CD4-positive, alpha-beta T cell (primary cell): ENCODE results near the gene PSMD11. TPM values are rescaled to one million over a fixed set of nuclear protein-coding genes. Genes with fewer than 3 reads are reported as not detected.

Source experiments
- ATAC-seq: fragments of 200-7000 bp; cut with Tn5 transposase; one replicate; pipeline ENCODE4 v1.10.0; 2022; ENCODE audit warnings: mild to moderate bottlenecking; ENCODE audit not compliant: poor library complexity
- CTCF ChIA-PET: fragments of 350-600 bp; sonication (Branson Sonifier 250); formaldehyde crosslinking; loops from one replicate; lab custom pipeline; 2021; ENCODE audit warnings: antibody characterized with exemption, inconsistent platforms; lab: Charles Lee
- POLR2A ChIA-PET: fragments of 350-600 bp; sonication (Branson Sonifier 250); formaldehyde crosslinking; loops from one replicate; lab custom pipeline; 2021; ENCODE audit warnings: antibody characterized with exemption, inconsistent platforms; lab: Charles Lee
- DNase-seq, 14 experiments: peaks; one replicate each; pipeline ENCODE4 v3.0.0-alpha.2; 2013 to 2020; ENCODE audit warnings: mixed read lengths in 2 of 14
- H3K27ac ChIP-seq, 2 donors: one replicate each; pipeline versions ENCODE4 v1.5.1 to v1.7.0; 2013; ENCODE audit warnings: low read length in 2 of 2, low read depth in 1 of 2, mild to moderate bottlenecking in 1 of 2
- H3K27me3 ChIP-seq, 2 experiments: 1 replicate in 1 of 2; 2 replicates in 1 of 2; pipeline versions ENCODE4 v1.6.1 to v1.7.0; 2013; ENCODE audit warnings: low read length in 2 of 2, control low read depth in 1 of 2, mild to moderate bottlenecking in 1 of 2, moderate library complexity in 1 of 2; ENCODE audit not compliant: insufficient read depth in 2 of 2, control insufficient read depth in 1 of 2
- H3K36me3 ChIP-seq: one replicate; pipeline ENCODE4 v1.6.1; 2013; ENCODE audit warnings: low read length, control low read depth; ENCODE audit not compliant: insufficient read depth
- H3K4me1 ChIP-seq: one replicate; pipeline ENCODE4 v1.6.1; 2013; ENCODE audit warnings: low read length, control low read depth; ENCODE audit not compliant: insufficient read depth
- H3K4me3 ChIP-seq: one replicate; pipeline ENCODE4 v1.5.1; 2013; ENCODE audit warnings: mild to moderate bottlenecking, low read length, moderate library complexity
- H3K9me3 ChIP-seq, 2 experiments: 1 replicate in 1 of 2; 2 replicates in 1 of 2; pipeline versions ENCODE4 v1.6.1 to v1.7.0; 2013; ENCODE audit warnings: low read length in 2 of 2, mild to moderate bottlenecking in 2 of 2, control low read depth in 1 of 2, moderate library complexity in 1 of 2; ENCODE audit not compliant: control insufficient read depth in 1 of 2, insufficient read depth in 1 of 2
- H3K27ac Mint-ChIP-seq: one replicate; pipeline ENCODE4 v1.8.0; 2020; ENCODE audit warnings: mixed read lengths
- H3K27me3 Mint-ChIP-seq: one replicate; pipeline ENCODE4 v1.8.0; 2021; ENCODE audit warnings: mixed read lengths
- H3K36me3 Mint-ChIP-seq: one replicate; pipeline ENCODE4 v1.8.0; 2021; ENCODE audit warnings: low read depth, mixed read lengths
- H3K4me1 Mint-ChIP-seq: one replicate; pipeline ENCODE4 v1.8.0; 2021; ENCODE audit warnings: low read depth, mixed read lengths
- H3K4me3 Mint-ChIP-seq: one replicate; pipeline ENCODE4 v1.8.0; 2020; ENCODE audit warnings: mild to moderate bottlenecking, mixed read lengths
- H3K9me3 Mint-ChIP-seq: one replicate; pipeline ENCODE4 v1.8.0; 2020; ENCODE audit warnings: mixed read lengths
- intact Hi-C, 2 experiments: fragments of 100-400 bp; cut with DNase I in 1 of 2; cut with micrococcal nuclease in 1 of 2; formaldehyde crosslinking; loops; one replicate each; pipeline versions ENCODE4 v1.15.1 to v1.9.0; 2023 to 2025; cut with DNase I, micrococcal nuclease
- total RNA-seq, 174 experiments: library from RNA in 2 of 174; stranded (reverse) in 2 of 174; gene quantifications; one replicate each; pipeline ENCODE4 v1.2.3 and lab custom pipeline; 2021 to 2026
- TF ChIP-seq, protein P1 (sequence below): fragments of 200-600 bp; IDR thresholded peaks from one replicate; pipeline ENCODE4 v1.8.0; 2022; ENCODE audit warnings: antibody characterized with exemption, mild to moderate bottlenecking

The PSMD11 gene
- total RNA-seq, 2 experiments from 2014 or later = 67.6 to 68.7 TPM

DNA sequence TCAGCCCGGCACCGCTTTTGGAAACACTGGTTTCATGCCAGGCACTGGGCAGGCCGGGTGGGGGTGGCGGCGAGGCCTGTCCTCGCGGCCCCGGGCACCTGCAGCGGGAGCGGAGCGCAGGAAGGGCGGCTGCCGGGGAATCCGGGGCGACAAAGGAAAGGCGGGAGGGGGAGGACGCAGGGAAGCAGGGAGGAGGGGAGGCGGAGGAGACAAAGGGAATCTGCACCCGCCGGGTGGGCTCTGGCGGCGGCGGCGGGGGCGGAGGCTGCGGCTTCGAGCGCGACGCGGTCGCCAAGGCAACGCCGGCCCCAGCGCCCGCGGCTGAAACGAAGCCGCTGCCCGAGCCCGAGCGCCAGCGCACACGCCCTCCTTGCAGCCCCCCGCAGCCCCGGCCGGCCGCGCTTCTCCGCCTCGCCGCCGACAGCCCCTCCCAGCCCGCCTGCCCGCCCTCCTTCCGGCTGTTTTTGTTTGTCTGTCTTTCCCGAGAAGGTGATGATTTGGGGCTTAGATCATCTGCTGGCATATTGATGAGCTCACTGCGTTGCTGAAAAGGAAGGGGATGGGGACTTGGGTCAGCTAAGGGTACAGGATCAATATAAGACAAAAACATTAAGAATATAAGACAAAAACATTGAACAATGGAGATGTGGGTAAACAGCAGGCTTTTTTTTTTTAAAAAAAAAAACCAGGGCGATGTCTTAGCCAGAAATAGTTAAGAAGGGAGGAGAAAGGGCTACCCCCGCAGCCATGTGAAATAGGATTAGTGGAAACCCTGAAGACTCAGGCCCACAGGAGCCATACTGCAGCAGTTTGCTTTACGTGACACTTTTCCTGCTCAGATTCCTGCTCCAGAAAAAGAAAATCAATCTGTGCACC, 75.2 kb downstream of the PSMD11 start:
- CTCF ChIA-PET = interaction anchor here (1.2 to 2.0 kb wide), 2 partner anchors 32 to 75 kb away, joined by 3 to 5 read pairs; partner anchors contain the start of genes CDK5R1 and PSMD11
- intact Hi-C loops = loop anchor here (2.0 to 5.0 kb wide), 5 partner anchors 17 to 358 kb away; partner anchors contain the start of gene MYO1D (in 1 of the 2)

DNA sequence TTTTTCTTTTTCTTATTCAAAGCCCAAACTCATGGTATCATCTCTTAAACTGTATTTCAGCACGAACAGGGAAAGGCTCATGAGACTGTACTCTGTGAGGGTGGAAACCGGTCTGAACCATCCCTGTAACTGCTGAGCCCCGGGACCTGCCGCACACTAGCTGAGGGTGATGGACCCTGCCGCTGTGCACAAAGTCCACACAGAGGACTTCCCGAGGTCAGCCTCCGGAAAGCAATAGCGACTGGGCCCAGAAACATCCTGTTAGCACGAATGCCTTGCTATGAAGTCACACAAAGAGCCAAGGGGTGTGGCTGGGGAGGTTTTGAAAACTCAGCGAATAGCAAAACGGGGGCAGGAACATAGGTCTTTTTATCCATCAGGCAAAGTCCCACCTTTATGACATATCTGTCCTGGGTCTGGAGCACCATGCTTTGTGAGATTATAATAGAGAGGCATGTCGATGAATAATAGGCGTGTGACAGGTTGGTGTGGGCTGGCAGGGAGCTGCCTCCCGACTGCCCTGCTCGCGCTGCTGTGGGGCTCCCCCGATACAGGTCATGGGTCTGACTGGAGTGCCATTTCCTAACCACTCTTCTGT, 75.9 kb downstream of the PSMD11 start:
- peak overlapping the region; percentile 43 for H3K4me3 ChIP-seq
- Mint-ChIP-seq H3K4me1 (peaks cover 81% of the 10 kb centered on the region), H3K27me3 (no peaks in the 10 kb centered on the region), H3K4me3 (peak overlapping the region; percentile 76), H3K27ac (peak overlapping the region; percentile 87), H3K9me3 (no peaks in the 10 kb centered on the region), H3K36me3 (no peaks in the 10 kb centered on the region)
- ChIA-PET CTCF (interaction anchor here (1.2 to 2.0 kb wide), 2 partner anchors 33 to 76 kb away, joined by 3 to 5 read pairs; partner anchors contain the start of genes CDK5R1 and PSMD11), POLR2A (interaction anchor here (0.7 to 7.3 kb wide), 9 partner anchors 11 to 82 kb away, joined by 3 to 152 read pairs (median 4); partner anchors contain the start of gene CDK5R1)
- H3K36me3 ChIP-seq = no peaks in the 10 kb centered on the region
- peak overlapping the region; percentile 84 for H3K27ac ChIP-seq
- H3K4me1 ChIP-seq = peaks cover 68% of the 10 kb centered on the region
- H3K9me3 ChIP-seq = no peaks in the 10 kb centered on the region
- peak in 13 of 14 experiments; percentile 34 to 82 (median 50) for DNase-seq
- H3K27me3 ChIP-seq = no peaks in the 10 kb centered on the region
- intact Hi-C loops = loop anchor here (2.0 to 5.0 kb wide), 4 partner anchors 17 to 357 kb away; partner anchors contain the start of gene MYO1D (in 1 of the 2)
- ATAC-seq = peak; percentile 51
- TF ChIP-seq, protein P1, sequence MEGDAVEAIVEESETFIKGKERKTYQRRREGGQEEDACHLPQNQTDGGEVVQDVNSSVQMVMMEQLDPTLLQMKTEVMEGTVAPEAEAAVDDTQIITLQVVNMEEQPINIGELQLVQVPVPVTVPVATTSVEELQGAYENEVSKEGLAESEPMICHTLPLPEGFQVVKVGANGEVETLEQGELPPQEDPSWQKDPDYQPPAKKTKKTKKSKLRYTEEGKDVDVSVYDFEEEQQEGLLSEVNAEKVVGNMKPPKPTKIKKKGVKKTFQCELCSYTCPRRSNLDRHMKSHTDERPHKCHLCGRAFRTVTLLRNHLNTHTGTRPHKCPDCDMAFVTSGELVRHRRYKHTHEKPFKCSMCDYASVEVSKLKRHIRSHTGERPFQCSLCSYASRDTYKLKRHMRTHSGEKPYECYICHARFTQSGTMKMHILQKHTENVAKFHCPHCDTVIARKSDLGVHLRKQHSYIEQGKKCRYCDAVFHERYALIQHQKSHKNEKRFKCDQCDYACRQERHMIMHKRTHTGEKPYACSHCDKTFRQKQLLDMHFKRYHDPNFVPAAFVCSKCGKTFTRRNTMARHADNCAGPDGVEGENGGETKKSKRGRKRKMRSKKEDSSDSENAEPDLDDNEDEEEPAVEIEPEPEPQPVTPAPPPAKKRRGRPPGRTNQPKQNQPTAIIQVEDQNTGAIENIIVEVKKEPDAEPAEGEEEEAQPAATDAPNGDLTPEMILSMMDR = no peak

More for the DNA sequence above, 75.2 kb downstream of the PSMD11 start:
- Histone ChIP-seq H3K36me3 (no peaks in the 10 kb centered on the region), H3K27me3 (no peaks in the 10 kb centered on the region), H3K4me3 (peak overlapping the region; percentile 43), H3K4me1 (peaks cover 65% of the 10 kb centered on the region), H3K27ac (peak overlapping the region; percentile 84), H3K9me3 (no peaks in the 10 kb centered on the region)
- H3K9me3 Mint-ChIP-seq = no peaks in the 10 kb centered on the region
- peak in 13 of 14 experiments; percentile 60 to 87 (median 76) for DNase-seq
- peak; percentile 49 for ATAC-seq
- H3K36me3 Mint-ChIP-seq = no peaks in the 10 kb centered on the region
- H3K4me1 Mint-ChIP-seq = peaks cover 85% of the 10 kb centered on the region
- peak overlapping the region; percentile 87 for H3K27ac Mint-ChIP-seq
- POLR2A ChIA-PET = interaction anchor here (0.7 to 7.3 kb wide), 7 partner anchors 10 to 36 kb away, joined by 3 to 152 read pairs (median 8); partner anchors contain the start of gene CDK5R1
- H3K4me3 Mint-ChIP-seq = peak overlapping the region; percentile 83
- H3K27me3 Mint-ChIP-seq = no peaks in the 10 kb centered on the region
- TF ChIP-seq, protein P1 = no peak
